Smooth muscle cell of trachea (primary cell): ENCODE measurements around the gene PELI3. TPM values are rescaled to one million over a fixed set of nuclear protein-coding genes. Genes with fewer than 3 reads are reported as not detected.

Source experiments
- total RNA-seq: library from RNA; depleted of rRNA; stranded (reverse); fragments of >200 nt; gene quantifications from 2 replicates; pipeline ENCODE4 v1.2.1, GENCODE V29; 2014

PELI3 gene, protein sequence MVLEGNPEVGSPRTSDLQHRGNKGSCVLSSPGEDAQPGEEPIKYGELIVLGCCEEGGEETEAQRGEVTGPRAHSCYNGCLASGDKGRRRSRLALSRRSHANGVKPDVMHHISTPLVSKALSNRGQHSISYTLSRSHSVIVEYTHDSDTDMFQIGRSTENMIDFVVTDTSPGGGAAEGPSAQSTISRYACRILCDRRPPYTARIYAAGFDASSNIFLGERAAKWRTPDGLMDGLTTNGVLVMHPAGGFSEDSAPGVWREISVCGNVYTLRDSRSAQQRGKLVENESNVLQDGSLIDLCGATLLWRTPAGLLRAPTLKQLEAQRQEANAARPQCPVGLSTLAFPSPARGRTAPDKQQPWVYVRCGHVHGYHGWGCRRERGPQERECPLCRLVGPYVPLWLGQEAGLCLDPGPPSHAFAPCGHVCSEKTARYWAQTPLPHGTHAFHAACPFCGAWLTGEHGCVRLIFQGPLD
- total RNA-seq, result 15.3 and 28.0 TPM in 2 replicates

DNA sequence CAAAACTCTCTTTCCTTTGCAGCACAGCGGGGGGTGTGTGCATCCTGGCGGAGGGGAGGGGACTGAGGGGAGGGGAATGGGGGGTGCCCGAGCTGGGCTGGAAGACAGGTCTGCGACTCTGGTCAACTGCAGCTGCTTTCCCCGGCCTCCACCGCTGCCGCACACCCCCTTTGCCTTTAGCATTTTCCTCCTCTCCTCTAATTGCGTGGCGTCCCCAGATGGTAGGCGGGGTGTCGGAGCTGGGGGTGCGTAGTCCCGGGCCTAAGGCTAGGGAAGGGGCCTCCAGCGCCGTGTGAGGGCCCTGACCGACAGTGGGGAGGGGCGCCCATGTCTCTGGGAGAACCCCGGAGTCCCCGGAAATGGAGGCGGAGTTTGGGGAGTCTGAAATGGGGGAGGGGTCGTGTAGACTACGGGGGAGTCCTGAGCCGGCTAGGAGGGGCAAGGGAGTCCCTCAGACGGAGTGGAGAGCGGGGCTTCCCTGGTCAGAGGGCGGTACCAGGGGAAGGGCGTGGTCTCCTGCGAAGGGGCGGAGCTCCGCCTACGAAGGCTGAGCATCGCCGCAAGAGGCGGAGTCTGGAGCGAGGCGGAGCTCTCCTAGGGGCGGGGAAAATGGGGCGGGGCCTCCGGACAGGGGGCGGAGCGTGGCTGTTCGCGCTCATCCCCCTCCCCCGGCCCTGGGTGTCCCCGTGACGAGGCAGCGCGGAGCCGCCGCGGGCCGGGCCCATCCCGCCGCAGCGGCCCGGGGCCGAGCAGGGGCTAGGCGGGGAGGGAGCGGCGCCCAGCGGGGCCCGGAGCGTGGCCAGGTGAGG lies at the start of gene PELI3:
Gene PELI3, plus strand, starts transcription at position 681 of the 809 bp plus-strand sequence. CDS start 1,224 bp downstream, outside the sequence.

DNA sequence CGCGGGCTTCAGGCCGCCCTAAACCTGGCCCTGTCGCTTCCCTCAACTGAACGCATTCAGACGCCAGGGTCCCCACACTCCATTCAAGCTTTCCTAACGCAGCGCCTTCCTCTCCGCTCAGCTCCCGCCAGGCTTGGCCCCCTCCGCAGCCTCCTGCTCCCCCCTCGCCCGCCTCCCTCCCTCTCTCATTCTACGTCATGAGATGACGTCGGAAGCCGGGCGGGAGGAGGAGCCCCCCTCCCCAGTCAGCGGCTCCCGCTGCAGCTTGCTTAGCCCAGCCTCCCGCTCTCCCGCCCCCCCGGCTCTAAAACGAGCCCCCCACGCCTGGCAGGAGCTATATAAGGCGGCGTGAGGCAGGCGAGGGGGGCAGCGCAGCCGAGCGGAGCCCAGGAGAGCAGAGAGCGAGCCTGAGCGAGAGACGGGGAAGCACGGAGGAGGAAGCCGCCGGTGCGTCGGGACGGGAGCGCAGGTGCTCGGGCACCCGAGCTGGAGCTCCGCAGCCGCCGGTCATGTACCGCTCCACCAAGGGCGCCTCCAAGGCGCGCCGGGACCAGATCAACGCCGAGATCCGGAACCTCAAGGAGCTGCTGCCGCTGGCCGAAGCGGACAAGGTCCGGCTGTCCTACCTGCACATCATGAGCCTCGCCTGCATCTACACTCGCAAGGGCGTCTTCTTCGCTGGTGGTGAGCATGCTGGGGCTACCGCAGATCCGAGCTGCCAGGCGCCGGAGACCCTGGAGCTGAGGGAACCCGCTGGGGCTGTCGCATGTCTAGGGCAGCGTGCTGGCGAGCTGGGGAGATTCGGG lies 45.8 kb upstream of the PELI3 start, which contains the start of gene NPAS4:
Gene NPAS4, plus strand, starts transcription at position 365 of the 806 bp plus-strand sequence. Its CDS starts 145 bp downstream, at position 510.

DNA sequence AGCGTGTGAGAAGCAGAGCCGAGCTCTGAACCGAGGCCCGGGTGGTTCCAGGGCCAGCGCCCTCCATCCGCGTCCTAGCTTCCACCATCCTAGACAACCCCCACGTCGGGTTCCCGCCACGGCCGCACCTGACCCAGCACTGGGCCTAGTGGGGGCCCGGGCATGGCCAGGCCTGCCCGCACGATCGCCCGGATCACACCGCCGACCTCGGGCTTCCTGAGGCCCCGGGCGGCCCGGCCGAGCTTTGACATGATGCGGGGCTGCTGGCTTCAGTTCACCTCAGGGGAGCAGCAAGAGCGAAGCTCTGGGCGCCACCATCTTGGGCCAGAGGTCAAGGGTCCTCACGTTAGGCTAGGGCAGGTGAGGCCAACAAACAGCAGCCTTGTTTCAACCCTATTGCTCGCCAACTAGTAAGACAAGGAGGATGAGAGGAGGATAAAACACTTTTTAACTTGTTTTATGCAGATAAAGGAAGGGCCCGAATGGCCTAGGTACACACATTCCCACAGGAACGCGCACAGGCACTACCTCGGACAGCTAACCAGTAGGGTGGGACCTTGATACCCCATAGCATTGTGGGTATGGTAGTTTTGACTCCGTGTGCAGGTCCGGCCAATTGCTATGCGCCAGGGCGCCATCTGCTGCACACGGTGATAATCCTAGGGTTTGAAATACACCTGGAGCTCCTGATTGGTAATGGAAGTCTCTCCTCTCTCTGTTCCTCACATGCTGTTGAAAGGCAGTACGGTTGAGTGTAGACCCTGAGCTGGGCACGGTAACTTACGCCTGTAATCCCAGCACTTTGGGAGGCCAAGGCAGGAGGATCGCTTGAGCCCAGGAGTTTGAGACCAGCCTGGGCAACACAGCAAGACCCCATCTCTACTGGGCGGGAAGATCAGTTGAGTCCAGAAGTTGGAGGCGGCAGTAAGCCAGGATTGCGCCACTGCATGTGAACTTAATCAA lies 27.9 kb upstream of the PELI3 start, which contains the start of gene MRPL11:
Gene MRPL11, minus strand, starts transcription at position 345 of the 963 bp plus-strand sequence. Its CDS starts 94 bp downstream, at position 251.

GRCh38 chr11:66480117-66480938 lies 13.6 kb downstream of the PELI3 start, which contains the start of gene DPP3:
Gene DPP3, plus strand, starts transcription at chr11:66480434. Its CDS starts 1,767 bp downstream, at chr11:66482201.

GRCh38 chr11:66510271-66510989 lies 43.7 kb downstream of the PELI3 start, which contains the start of gene BBS1:
Gene BBS1, plus strand, starts transcription at chr11:66510635. Its CDS starts 25 bp downstream, at chr11:66510660.

Other genes starting within 250 kb of the PELI3 start
- gene KLC2, start 209.2 kb upstream of the PELI3 start, total RNA-seq, result 10.5 and 25.1 TPM in 2 replicates
- 103 and 130 TPM in 2 replicates for gene RAB1B, start 198.3 kb upstream of the PELI3 start, total RNA-seq
- 0.15 and 0.17 TPM in 2 replicates for gene CNIH2, start 188.7 kb upstream of the PELI3 start, total RNA-seq
- gene YIF1A, start 177.8 kb upstream of the PELI3 start, total RNA-seq, result 143 and 179 TPM in 2 replicates
- gene TMEM151A, start 175.0 kb upstream of the PELI3 start, total RNA-seq, result 0.66 TPM in 1 of 2 replicates, not detected in the other
- gene CD248, start 149.9 kb upstream of the PELI3 start, total RNA-seq, result 341 and 371 TPM in 2 replicates
- 44.8 and 54.4 TPM in 2 replicates for gene RIN1, start 130.5 kb upstream of the PELI3 start, total RNA-seq
- gene BRMS1, start 121.8 kb upstream of the PELI3 start, total RNA-seq, result 36.9 and 65.2 TPM in 2 replicates
- gene B4GAT1, start 119.3 kb upstream of the PELI3 start, total RNA-seq, result 41.3 and 58.1 TPM in 2 replicates
- 0.58 and 0.66 TPM in 2 replicates for gene SLC29A2, start 95.1 kb upstream of the PELI3 start, total RNA-seq
- 0.29 TPM in 1 of 2 replicates, not detected in the other for gene NPAS4, start 45.9 kb upstream of the PELI3 start, total RNA-seq
- gene MRPL11, start 28.1 kb upstream of the PELI3 start, total RNA-seq, result 37.1 and 69.4 TPM in 2 replicates
- gene DPP3, start 13.5 kb downstream of the PELI3 start, total RNA-seq, result 40.1 and 58.4 TPM in 2 replicates
- gene BBS1, start 43.7 kb downstream of the PELI3 start, total RNA-seq, result 32.9 and 45.7 TPM in 2 replicates
- 10.6 and 21.3 TPM in 2 replicates for gene ZDHHC24, start 79.1 kb downstream of the PELI3 start, total RNA-seq
- gene ACTN3, start 80.0 kb downstream of the PELI3 start, total RNA-seq, result 0.17 TPM in 1 of 2 replicates, not detected in the other
- 15.0 and 59.5 TPM in 2 replicates for gene CTSF, start 101.7 kb downstream of the PELI3 start, total RNA-seq
- 0.29 and 1.2 TPM in 2 replicates for gene CCDC87, start 126.2 kb downstream of the PELI3 start, total RNA-seq
- 68.2 and 80.9 TPM in 2 replicates for gene CCS, start 126.3 kb downstream of the PELI3 start, total RNA-seq
- gene RBM14, start 149.7 kb downstream of the PELI3 start, total RNA-seq, result 30.6 and 31.6 TPM in 2 replicates
- gene RBM4, start 171.8 kb downstream of the PELI3 start, total RNA-seq, result 94.7 and 103 TPM in 2 replicates
- gene RBM4B, start 211.0 kb downstream of the PELI3 start, total RNA-seq, result 28.2 and 32.6 TPM in 2 replicates